ENCODE results near the gene GSG1L.

The GSG1L gene

DNA sequence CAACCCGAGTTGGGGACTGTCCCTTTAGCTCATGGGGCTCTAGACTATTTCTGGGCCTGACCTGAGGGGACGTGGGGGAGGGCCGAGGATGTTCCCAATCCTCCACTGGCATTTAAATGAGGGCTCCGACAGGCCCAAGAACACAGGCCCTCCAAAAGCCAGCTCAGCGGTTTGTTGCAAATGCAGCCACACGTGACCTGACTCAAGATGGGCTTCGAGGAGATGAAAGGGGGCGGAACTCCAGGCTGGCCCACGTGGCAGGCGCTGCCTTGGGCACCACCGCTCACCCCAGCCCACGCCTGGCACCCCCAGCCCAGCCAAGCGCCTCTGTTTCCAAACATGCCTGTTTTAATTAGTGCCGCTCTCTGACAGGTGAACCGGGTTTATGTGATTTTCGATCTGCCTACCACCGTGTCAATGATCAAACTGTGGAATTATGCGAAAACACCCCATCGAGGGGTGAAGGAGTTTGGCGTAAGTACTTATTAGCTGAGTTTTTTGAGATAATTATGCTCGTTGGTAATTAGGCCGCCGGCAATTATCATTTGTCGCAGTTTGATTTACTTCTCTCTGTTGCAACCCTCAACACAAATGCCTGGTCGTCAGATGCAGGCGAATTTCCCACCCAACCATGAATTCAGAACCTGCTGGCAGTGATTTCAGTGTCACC, 286.8 kb downstream of the GSG1L start:
- no peak for DNase-seq (ENCODE audit: extremely low read depth, insufficient read length)
- Histone ChIP-seq H3K4me3 (replicated peaks; ENCODE audit: low read depth, low read length) (no peak overlapping the region), H3K27me3 (replicated peaks; ENCODE audit: control insufficient read depth, insufficient read depth, low read length) (no peaks in the 10 kb centered on the region), H3K36me3 (ENCODE audit: control insufficient read depth, insufficient read depth, low read length) (no peaks in the 10 kb centered on the region)
- TF ChIP-seq, protein P1, sequence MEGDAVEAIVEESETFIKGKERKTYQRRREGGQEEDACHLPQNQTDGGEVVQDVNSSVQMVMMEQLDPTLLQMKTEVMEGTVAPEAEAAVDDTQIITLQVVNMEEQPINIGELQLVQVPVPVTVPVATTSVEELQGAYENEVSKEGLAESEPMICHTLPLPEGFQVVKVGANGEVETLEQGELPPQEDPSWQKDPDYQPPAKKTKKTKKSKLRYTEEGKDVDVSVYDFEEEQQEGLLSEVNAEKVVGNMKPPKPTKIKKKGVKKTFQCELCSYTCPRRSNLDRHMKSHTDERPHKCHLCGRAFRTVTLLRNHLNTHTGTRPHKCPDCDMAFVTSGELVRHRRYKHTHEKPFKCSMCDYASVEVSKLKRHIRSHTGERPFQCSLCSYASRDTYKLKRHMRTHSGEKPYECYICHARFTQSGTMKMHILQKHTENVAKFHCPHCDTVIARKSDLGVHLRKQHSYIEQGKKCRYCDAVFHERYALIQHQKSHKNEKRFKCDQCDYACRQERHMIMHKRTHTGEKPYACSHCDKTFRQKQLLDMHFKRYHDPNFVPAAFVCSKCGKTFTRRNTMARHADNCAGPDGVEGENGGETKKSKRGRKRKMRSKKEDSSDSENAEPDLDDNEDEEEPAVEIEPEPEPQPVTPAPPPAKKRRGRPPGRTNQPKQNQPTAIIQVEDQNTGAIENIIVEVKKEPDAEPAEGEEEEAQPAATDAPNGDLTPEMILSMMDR (IDR thresholded peaks at IDR 0.05; ENCODE audit: insufficient read depth, low read length, poor library complexity, severe bottlenecking), result no peak

DNA sequence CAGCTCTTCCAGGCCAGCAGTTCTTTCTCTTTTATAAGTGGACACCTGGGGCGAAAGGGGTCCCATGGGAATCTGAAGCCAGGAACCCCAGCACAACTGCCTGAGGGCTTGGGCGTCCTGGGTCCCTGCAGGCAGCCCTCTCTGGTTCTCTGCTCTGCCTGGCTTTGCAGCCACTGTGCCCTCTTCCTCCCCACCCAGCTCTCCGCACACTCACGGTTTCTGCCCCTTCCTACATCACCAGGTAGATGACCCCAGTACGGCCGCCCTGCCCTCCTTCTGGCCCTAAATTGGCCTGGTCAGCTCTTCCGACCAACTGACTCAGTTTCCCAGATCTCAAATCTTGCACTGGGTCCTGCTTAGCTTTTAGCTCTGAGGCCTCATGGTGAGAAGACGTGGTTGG, 288.3 kb downstream of the GSG1L start:
- TF ChIP-seq, protein P1 (IDR thresholded peaks at IDR 0.05; ENCODE audit: insufficient read depth, low read length, poor library complexity, severe bottlenecking), result no peak

DNA sequence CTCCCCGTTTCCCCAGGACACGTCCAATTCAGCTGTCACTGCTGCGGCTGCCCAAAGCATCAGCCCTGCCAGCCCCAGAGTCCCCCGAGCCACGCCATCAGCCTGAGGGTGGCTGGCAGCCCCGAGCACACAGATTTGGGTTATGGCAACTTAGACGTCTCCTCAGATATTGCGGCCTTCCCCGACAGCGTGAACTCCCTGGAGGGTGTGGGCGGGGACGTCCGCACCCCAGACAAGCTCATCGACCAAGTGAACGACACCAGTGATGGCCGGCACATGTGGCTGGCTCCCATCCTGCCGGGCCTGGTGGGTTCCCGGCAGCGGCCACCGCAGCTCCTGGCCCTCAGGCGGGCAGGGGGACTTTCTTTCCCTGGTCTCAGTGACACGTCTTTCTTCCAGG, 288.7 kb downstream of the GSG1L start:
- no peaks in the 10 kb centered on the region for H3K27me3 ChIP-seq (replicated peaks; ENCODE audit: control insufficient read depth, insufficient read depth, low read length)
- no peak overlapping the region for H3K4me3 ChIP-seq (replicated peaks; ENCODE audit: low read depth, low read length)
- TF ChIP-seq, protein P1 (IDR thresholded peaks at IDR 0.05; ENCODE audit: insufficient read depth, low read length, poor library complexity, severe bottlenecking), result no peak
- no peak for DNase-seq (ENCODE audit: extremely low read depth, insufficient read length)
- no peaks in the 10 kb centered on the region for H3K36me3 ChIP-seq (ENCODE audit: control insufficient read depth, insufficient read depth, low read length)

More for the DNA sequence above, 288.3 kb downstream of the GSG1L start:
- no peak overlapping the region for H3K4me3 ChIP-seq (replicated peaks; ENCODE audit: low read depth, low read length)
- DNase-seq (ENCODE audit: extremely low read depth, insufficient read length), result no peak
- H3K27me3 ChIP-seq (replicated peaks; ENCODE audit: control insufficient read depth, insufficient read depth, low read length), result no peaks in the 10 kb centered on the region
- no peaks in the 10 kb centered on the region for H3K36me3 ChIP-seq (ENCODE audit: control insufficient read depth, insufficient read depth, low read length)

DNA sequence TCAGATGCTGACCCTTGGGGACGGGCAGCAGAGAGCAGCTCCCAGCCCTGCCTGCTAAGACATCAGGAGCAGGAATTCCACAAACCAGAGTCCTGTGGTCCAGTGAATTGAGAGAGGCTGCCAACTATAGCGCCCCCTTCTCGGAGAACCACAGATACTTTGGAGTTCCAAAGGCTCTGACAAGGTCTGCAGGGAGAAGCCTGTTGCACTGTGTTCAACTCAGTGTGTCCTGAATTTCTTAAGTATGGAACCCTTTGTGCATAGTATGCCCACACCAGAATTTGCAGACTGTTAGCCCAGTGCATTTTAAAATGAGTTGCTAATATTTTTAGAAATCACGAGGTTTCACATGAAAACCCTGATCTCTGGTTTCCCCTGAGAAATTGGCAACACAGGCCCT, 290.2 kb downstream of the GSG1L start:
- H3K36me3 ChIP-seq (ENCODE audit: control insufficient read depth, insufficient read depth, low read length), result no peaks in the 10 kb centered on the region
- DNase-seq (ENCODE audit: extremely low read depth, insufficient read length), result no peak
- no peak overlapping the region for H3K4me3 ChIP-seq (replicated peaks; ENCODE audit: low read depth, low read length)
- H3K27me3 ChIP-seq (replicated peaks; ENCODE audit: control insufficient read depth, insufficient read depth, low read length), result no peaks in the 10 kb centered on the region
- TF ChIP-seq, protein P1 (IDR thresholded peaks at IDR 0.05; ENCODE audit: insufficient read depth, low read length, poor library complexity, severe bottlenecking), result no peak

DNA sequence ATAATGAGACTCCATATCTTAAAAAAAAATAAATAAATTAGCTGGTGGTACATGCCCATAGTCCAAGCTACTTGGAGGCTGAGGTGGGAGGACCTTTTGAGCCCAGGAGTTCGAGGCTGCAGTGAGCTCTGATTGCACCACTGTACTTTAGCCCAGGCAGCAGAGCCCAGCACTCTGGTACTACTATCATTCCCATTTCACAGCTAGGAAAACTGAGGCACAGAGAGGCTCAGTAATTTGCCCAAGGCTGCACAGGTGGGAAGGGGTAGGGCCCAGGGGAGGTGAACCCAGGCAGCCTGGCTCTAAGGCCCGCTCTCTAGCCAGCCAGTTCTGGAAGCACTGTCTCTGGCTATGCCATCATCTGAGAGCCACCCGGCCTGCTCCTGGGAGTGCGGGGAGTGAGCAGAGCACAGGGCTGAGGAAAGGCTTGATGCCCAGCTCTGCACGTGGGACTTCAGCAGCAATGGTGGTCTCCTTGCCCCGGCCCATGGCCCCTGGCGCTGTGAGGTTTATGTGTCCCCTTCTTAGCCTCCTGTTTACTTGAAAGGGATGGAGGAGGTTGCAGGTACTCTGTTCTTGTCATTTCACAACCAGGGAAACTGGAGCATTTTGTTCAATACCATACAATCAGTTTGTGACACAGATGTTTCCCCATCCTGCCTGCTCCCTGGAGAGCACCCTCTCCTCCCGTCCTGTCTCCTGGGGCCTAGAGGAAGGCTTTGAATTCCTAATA, 291.3 kb downstream of the GSG1L start:
- Histone ChIP-seq H3K36me3 (ENCODE audit: control insufficient read depth, insufficient read depth, low read length) (no peaks in the 10 kb centered on the region), H3K27me3 (replicated peaks; ENCODE audit: control insufficient read depth, insufficient read depth, low read length) (no peaks in the 10 kb centered on the region), H3K4me3 (replicated peaks; ENCODE audit: low read depth, low read length) (no peak overlapping the region)
- TF ChIP-seq, protein P1 (IDR thresholded peaks at IDR 0.05; ENCODE audit: insufficient read depth, low read length, poor library complexity, severe bottlenecking), result no peak
- no peak for DNase-seq (ENCODE audit: extremely low read depth, insufficient read length)
